GM13977 (cell line): ENCODE results near the gene CYP2J2.
"Not testable (repeated sequence)": the region's sequence is repeated elsewhere in the genome, so short reads cannot be mapped to it uniquely, and the experiment has no call there.

ENCODE experiments used
- DNase-seq: peaks from one replicate; pipeline ENCODE4 v3.0.0; 2012; ENCODE audit warnings: low spot score
- in situ Hi-C: fragments of 300-500 bp; cut with MboI; formaldehyde crosslinking; loops from one replicate; pipeline ENCODE4 v1.12.0; 2022; ENCODE audit warnings: low sequenced_read_pairs, low pct_unique_long_range_greater_than_20kb, mixed read lengths, inconsistent platforms; ENCODE audit not compliant: unreplicated experiment
- TF ChIP-seq, protein P1 (sequence below): IDR thresholded peaks from 2 replicates; pipeline ENCODE4 v1.5.1; 2012; ENCODE audit warnings: mild to moderate bottlenecking, control low read depth; ENCODE audit not compliant: insufficient read depth; ENCODE audit errors: extremely low read depth, missing control alignments

CYP2J2 gene

DNA sequence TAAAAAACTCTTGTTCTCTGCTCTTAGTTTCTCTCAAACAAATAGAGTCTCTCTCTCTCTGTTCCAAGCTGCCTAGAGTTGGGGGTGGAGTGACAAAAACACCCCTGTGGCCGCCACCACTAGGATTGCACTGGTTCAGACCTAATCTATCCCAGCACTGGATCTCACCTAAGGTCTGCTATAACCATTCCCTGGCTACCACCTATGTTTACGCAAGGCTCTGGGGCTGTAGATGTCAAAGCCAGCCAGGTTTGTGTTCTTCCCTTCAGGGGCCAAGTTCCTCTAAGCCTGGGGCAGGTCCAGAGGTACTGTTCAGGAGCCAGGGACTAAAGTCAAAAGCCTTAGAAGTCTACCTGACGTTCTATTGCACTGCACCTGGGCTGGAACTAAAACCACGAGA, 12.8 kb upstream of the CYP2J2 start:
- in situ Hi-C loops = no loop called here
- TF ChIP-seq, protein P1, sequence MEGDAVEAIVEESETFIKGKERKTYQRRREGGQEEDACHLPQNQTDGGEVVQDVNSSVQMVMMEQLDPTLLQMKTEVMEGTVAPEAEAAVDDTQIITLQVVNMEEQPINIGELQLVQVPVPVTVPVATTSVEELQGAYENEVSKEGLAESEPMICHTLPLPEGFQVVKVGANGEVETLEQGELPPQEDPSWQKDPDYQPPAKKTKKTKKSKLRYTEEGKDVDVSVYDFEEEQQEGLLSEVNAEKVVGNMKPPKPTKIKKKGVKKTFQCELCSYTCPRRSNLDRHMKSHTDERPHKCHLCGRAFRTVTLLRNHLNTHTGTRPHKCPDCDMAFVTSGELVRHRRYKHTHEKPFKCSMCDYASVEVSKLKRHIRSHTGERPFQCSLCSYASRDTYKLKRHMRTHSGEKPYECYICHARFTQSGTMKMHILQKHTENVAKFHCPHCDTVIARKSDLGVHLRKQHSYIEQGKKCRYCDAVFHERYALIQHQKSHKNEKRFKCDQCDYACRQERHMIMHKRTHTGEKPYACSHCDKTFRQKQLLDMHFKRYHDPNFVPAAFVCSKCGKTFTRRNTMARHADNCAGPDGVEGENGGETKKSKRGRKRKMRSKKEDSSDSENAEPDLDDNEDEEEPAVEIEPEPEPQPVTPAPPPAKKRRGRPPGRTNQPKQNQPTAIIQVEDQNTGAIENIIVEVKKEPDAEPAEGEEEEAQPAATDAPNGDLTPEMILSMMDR = no peak
- DNase-seq = no peak

DNA sequence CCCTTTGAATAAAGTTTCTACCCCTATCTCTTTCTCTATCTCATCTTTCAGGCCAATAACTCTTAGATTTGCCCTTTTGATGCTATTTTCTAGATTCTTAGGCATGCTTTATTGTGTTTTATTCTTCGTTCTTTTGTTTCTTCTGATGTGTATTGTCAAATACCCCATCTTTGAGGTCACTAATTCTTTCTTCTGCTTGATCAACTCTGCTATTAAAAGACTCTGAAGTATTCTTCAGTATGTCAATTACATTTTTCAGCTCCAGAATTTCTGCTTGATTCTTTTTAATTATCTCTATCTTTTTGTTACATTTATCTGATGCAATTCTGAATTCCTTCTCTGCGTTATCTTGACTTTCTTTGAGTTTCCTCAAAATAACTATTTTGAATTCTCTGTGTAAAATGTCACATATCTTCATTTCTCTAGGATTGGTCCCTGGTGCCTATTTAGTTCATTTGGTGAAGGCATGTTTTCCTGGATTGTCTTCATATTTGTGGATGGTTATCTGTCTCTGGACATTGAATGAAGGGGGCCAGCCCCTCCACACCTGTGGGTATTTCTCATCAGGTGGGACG, 11.2 kb upstream of the CYP2J2 start:
- in situ Hi-C loops = no loop called here
- TF ChIP-seq, protein P1 = no peak
- DNase-seq = no peak

DNA sequence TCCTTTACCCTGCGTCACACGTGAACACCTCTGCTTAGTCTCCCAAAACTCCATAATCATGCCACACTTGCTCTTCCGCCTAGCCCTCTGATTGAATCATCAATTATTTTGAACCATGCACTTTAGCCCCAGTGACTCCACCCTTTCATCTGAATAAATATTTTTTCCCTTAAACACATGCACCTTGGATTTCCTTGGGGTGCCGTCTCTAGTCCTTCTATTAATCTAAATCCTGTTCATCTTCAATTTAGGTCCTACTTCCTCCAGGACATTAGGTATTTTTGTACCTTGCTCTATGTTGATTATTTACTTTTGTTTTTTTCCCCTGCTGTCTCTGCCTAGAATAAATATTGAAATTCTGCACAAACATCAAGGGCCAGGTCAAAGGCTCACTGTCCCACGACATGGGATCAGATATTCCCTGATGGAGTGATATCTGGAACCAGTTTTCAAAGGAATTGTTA, 9.8 kb upstream of the CYP2J2 start:
- no peak for DNase-seq
- TF ChIP-seq, protein P1 = no peak
- in situ Hi-C loops = no loop called here

DNA sequence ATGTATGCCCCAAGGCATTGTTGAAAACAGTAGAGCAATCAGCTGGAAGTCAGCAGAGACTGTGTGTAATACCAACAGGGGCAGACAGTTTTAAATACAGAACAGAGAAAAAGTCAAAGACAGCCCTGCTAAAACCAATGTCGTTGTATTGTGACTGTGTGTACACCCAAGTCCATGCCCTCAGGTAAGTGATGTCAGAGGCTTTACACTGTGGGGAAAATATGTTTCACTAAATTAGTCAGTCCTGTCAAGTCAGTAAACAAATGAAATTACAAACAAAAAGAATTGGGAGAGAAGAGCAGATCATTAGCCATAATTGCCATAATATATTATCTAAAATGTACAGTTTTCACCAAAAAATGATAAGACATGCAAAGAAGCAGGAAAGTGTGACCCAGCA, 2.4 kb upstream of the CYP2J2 start:
- in situ Hi-C loops = no loop called here

DNA sequence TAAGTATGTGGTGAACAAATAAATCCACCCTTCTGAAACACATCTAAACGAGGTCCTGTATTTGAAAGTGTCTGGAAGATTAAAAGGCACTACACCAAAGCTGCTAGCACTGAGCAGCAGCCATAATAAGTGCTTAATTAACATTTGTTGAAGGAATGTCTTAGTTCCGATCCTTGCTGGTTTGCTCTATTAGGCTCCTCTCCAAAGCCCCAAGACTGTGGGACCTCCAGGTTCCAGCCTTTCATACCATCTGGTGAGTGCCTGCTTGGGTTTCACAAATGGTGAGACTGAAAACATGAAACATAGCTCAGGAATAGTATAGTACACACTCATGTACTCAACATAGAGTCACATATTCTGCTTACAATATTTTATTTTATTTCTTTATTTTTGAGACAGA, 640 bp upstream of the CYP2J2 start:
- in situ Hi-C loops = no loop called here
- no peak for DNase-seq
- TF ChIP-seq, protein P1 = no peak

More for the DNA sequence above, 2.4 kb upstream of the CYP2J2 start:
- no peak for DNase-seq
- TF ChIP-seq, protein P1 = no peak

DNA sequence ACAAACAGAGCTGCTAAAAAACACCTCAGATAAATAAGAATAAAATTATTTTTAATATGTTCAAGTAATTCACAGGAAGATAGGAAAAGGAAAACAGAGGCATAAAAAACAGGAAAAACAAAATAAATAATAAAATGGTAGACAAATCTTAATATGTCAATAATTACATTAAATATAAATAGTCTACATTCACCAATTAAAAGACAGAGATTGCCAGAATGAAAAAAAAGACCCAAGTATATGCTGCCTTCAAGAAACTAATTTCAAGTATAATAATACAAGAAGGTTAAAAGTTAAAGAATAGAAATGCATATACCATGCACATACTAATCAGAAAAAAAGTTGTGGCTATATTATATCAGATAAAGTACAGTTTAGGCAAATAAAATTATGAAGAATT, 1.9 kb downstream of the CYP2J2 start:
- DNase-seq = no peak
- TF ChIP-seq, protein P1 = no peak
- in situ Hi-C loops = no loop called here

DNA sequence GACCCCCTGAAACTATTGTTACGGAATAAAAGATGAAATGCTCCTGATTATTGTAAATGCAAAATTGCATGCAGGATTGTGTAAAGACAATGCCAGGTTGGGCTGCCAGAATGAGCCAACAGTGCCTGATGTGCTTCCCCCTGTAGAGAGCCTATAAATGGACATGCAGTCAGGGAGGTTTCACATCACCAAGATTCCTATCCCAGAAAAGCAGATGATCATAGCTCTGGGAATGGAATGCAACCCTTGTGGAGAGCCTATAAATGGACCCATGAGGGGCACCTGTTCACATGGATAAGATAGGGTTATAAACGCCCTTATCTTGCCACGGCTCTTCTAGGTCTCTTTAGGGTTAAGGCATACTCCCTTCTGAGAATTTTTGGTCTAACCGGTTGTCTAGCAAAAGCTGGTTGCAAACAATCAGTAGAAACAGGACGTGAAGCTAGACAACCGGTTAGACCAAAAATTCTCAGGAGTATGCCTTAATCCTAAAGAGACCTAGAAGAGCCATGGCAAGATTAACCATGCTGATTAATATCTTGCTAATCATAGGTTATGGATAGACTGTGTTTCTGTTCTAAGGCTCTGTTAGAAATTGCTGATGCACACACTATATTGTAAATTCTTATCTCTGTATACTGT, 5.2 kb downstream of the CYP2J2 start:
- in situ Hi-C loops, DNase-seq: not testable (repeated sequence)
